Vagina (tissue), 2 donors: Measurements from ENCODE around the gene SLC12A5. TPM values are rescaled to one million over a fixed set of nuclear protein-coding genes. Genes with fewer than 3 reads are reported as not detected.

Experiments
- DNase-seq, 2 donors: peaks; one replicate each; pipeline ENCODE4 v3.0.0-alpha.2; 2017; ENCODE audit errors: extremely low spot score in 2 of 2
- H3K27ac ChIP-seq: fragments of 200-600 bp; sonication (generic); one replicate; pipeline ENCODE4 v1.5.1; 2019
- H3K27me3 ChIP-seq: fragments of 200-600 bp; sonication (generic); one replicate; pipeline ENCODE4 v1.5.1; 2019
- H3K36me3 ChIP-seq, 2 donors: fragments of 200-600 bp; sonication (generic); one replicate each; pipeline ENCODE4 v1.5.1; 2017 to 2019
- H3K4me1 ChIP-seq: fragments of 200-600 bp; sonication (generic); one replicate; pipeline ENCODE4 v1.5.1; 2019
- H3K4me3 ChIP-seq, 2 donors: fragments of 200-600 bp; sonication (generic); 1 replicate in 1 of 2; 2 replicates in 1 of 2; pipeline ENCODE4 v1.5.1; 2016 to 2019
- H3K9me3 ChIP-seq: fragments of 200-600 bp; sonication (generic); one replicate; pipeline ENCODE4 v1.5.1; 2019
- CTCF ChIP-seq, 3 experiments: fragments of 450-650 bp in 2 of 3; fragments of 200-600 bp in 1 of 3; sonication (generic) in 1 of 3; IDR thresholded peaks; one replicate each; pipeline ENCODE4 v1.5.1; 2017 to 2019; ENCODE audit warnings: antibody characterized with exemption in 3 of 3, mild to moderate bottlenecking in 2 of 3, moderate library complexity in 2 of 3
- POLR2A ChIP-seq, 2 donors: fragments of 450-650 bp; IDR thresholded peaks; one replicate each; pipeline ENCODE4 v1.6.1; 2017; ENCODE audit warnings: antibody characterized with exemption in 2 of 2, mild to moderate bottlenecking in 2 of 2, moderate library complexity in 2 of 2
- POLR2AphosphoS5 ChIP-seq, 2 donors: sonication (generic); formaldehyde crosslinking; IDR thresholded peaks; one replicate each; pipeline ENCODE4 v1.9.0; 2017; ENCODE audit warnings: antibody characterized with exemption in 2 of 2, mild to moderate bottlenecking in 2 of 2, low read depth in 1 of 2; ENCODE audit not compliant: insufficient read depth in 1 of 2
- intact Hi-C: fragments of 100-400 bp; cut with DNase I; formaldehyde crosslinking; loops from one replicate; pipeline ENCODE4 v1.15.1; 2023
- total RNA-seq: library from RNA; depleted of rRNA; stranded (reverse); fragments of >200 nt; gene quantifications from one replicate; pipeline ENCODE4 v1.2.3, GENCODE V29; 2016

SLC12A5 gene
- total RNA-seq, 1 donor from 2014 or later: not detected

GRCh38 chr20:46056970-46057855, 28.2 kb downstream of the SLC12A5 start:
- Histone ChIP-seq H3K27ac (no peak overlapping the region), H3K36me3 (peaks cover 0 to 11% of the 10 kb centered on the region in 2 donors), H3K27me3 (no peaks in the 10 kb centered on the region), H3K4me1 (peaks cover 30% of the 10 kb centered on the region), H3K9me3 (no peaks in the 10 kb centered on the region), H3K4me3 (peak overlapping the region in 1 of 2 donors; percentile 15)
- TF ChIP-seq POLR2A (IDR thresholded peaks at IDR 0.05): no peak
- TF ChIP-seq CTCF (IDR thresholded peaks at IDR 0.05): no peak
- TF ChIP-seq POLR2AphosphoS5 (IDR thresholded peaks at IDR 0.05; ENCODE audit: insufficient read depth in 1 of 2, low read depth in 1 of 2): no peak
- peak in 1 of 2 donors; percentile 81 for DNase-seq
- intact Hi-C loops: no loop called here

GRCh38 chr20:46057856-46058598, 29.0 kb downstream of the SLC12A5 start:
- Histone ChIP-seq H3K4me3 (peak overlapping the region; percentile 5 to 15), H3K4me1 (peaks cover 30% of the 10 kb centered on the region), H3K9me3 (no peaks in the 10 kb centered on the region), H3K36me3 (peaks cover 0 to 20% of the 10 kb centered on the region in 2 donors), H3K27ac (no peak overlapping the region), H3K27me3 (no peaks in the 10 kb centered on the region)
- intact Hi-C loops: no loop called here
- peak; percentile 56 to 91 for DNase-seq
- peak in 1 of 3 experiments; percentile 13 for TF ChIP-seq CTCF (IDR thresholded peaks at IDR 0.05)
- TF ChIP-seq POLR2AphosphoS5 (IDR thresholded peaks at IDR 0.05; ENCODE audit: insufficient read depth in 1 of 2, low read depth in 1 of 2): no peak
- TF ChIP-seq POLR2A (IDR thresholded peaks at IDR 0.05): no peak

- no peak overlapping the region for H3K27ac ChIP-seq
- peaks cover 30% of the 10 kb centered on the region for H3K4me1 ChIP-seq
- peak; percentile 65 to 77 for DNase-seq
- peaks cover 0 to 27% of the 10 kb centered on the region in 2 donors for H3K36me3 ChIP-seq
- peak overlapping the region; percentile 5 to 15 for H3K4me3 ChIP-seq
- no peaks in the 10 kb centered on the region for H3K27me3 ChIP-seq
- H3K9me3 ChIP-seq: no peaks in the 10 kb centered on the region
- intact Hi-C loops: no loop called here
- no peak for TF ChIP-seq POLR2AphosphoS5 (IDR thresholded peaks at IDR 0.05; ENCODE audit: insufficient read depth in 1 of 2, low read depth in 1 of 2)
- TF ChIP-seq CTCF (IDR thresholded peaks at IDR 0.05): no peak
- no peak for TF ChIP-seq POLR2A (IDR thresholded peaks at IDR 0.05)
These were observed 29.7 kb downstream of the SLC12A5 start for GRCh38 chr20:46058599-46059281.

GRCh38 chr20:46060301-46060881, 31.4 kb downstream of the SLC12A5 start:
- peaks cover 0 to 43% of the 10 kb centered on the region in 2 donors for H3K36me3 ChIP-seq
- DNase-seq: peak in 1 of 2 donors; percentile 70
- intact Hi-C loops: no loop called here

GRCh38 chr20:46060975-46061374, 32.0 kb downstream of the SLC12A5 start:
- Histone ChIP-seq H3K4me3 (no peak overlapping the region), H3K9me3 (no peaks in the 10 kb centered on the region), H3K4me1 (peaks cover 30% of the 10 kb centered on the region), H3K27me3 (no peaks in the 10 kb centered on the region), H3K27ac (no peak overlapping the region), H3K36me3 (peaks cover 0 to 49% of the 10 kb centered on the region in 2 donors)
- no peak for TF ChIP-seq POLR2A (IDR thresholded peaks at IDR 0.05)
- no peak for TF ChIP-seq CTCF (IDR thresholded peaks at IDR 0.05)
- no peak for TF ChIP-seq POLR2AphosphoS5 (IDR thresholded peaks at IDR 0.05; ENCODE audit: insufficient read depth in 1 of 2, low read depth in 1 of 2)
- intact Hi-C loops: no loop called here
- peak in 1 of 2 donors; percentile 40 for DNase-seq

More at GRCh38 chr20:46060301-46060881, 31.4 kb downstream of the SLC12A5 start:
- Histone ChIP-seq H3K27me3 (no peaks in the 10 kb centered on the region), H3K27ac (no peak overlapping the region), H3K9me3 (no peaks in the 10 kb centered on the region), H3K4me1 (peaks cover 30% of the 10 kb centered on the region), H3K4me3 (no peak overlapping the region)
- no peak for TF ChIP-seq POLR2A (IDR thresholded peaks at IDR 0.05)
